ENCODE measurements around the gene LY6G6D. TPM values are rescaled to one million over a fixed set of nuclear protein-coding genes. Genes with fewer than 3 reads are reported as not detected.

The LY6G6D gene
- total and polyA plus RNA-seq, 2 of the 13 experiments (the other 11 are each of a cell fraction or from before 2014, with no cell fraction given) = not detected

DNA sequence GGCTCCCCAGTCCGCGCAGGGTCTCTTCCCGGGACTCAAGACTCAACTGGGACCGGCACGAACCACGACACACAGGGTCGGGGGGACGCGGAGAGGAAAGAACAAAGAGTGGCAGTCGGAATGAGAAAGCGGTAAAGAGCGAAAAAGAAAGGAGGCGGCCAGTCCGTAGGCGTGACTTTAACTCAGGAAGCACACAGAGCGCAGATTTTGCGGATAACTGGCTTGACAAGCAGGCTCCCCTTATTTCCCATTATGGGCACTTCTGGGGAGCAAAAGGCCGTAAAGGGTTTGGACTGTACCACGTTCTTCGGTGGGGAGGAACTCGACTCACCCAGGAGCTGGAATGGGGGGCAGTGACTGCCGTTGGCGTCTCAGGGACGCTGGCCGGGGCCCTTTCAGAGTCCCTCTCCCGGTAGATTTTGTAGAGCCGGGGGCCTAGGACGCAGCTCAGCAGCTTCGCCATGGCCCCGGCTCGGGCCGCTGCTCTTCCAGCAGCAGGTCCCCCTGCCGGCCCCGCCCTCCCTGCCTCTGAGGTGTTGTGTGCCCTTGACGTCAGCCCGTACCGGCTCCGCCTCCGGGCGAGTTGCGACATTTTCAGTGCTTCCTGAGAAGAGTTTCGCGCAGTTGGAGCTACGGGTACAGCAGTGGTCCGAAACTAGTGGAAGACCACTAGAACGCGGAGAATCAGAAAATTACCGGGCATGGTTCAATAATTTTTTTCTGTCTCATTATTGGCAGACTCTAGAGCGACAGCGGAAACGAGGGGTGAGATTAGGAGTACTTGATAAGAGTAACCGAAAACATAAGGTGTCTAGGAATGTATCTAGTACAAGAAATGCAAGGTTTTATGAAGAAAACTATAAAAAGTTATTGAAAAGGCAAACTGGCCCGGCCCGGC, 12.1 kb upstream of the LY6G6D start, which contains the start of gene ABHD16A (continued):
- TF ChIP-seq ZNF816 (CRISPR knock-in tag; IDR thresholded peaks at IDR 0.05; ENCODE audit: borderline replicate concordance) = peak; percentile 76
- no peak for TF ChIP-seq PAWR (CRISPR knock-in tag; IDR thresholded peaks at IDR 0.05; ENCODE audit: borderline replicate concordance)
- TF ChIP-seq ZNF782 (CRISPR knock-in tag; IDR thresholded peaks at IDR 0.05; ENCODE audit: borderline replicate concordance) = no peak; the same call in 1 of the 2 replicates
- no peak for TF ChIP-seq HMGA1 (CRISPR knock-in tag; conservative IDR thresholded peaks at IDR 0.05)
- no peak for TF ChIP-seq RFX3 (CRISPR knock-in tag; IDR thresholded peaks at IDR 0.05)
- peak; percentile 18; the same call in 1 of the 2 replicates for TF ChIP-seq AHR (CRISPR knock-in tag; IDR thresholded peaks at IDR 0.05)
- TF ChIP-seq RBM22 (optimal IDR thresholded peaks at IDR 0.05; ENCODE audit: low read length) = no peak
- peak; percentile 90 for TF ChIP-seq ZNF501 (CRISPR knock-in tag; IDR thresholded peaks at IDR 0.05)
- peak; percentile 41; the same call in 1 of the 2 replicates for TF ChIP-seq ZNF232 (CRISPR knock-in tag; IDR thresholded peaks at IDR 0.05; ENCODE audit: borderline replicate concordance)
- TF ChIP-seq, protein P1, sequence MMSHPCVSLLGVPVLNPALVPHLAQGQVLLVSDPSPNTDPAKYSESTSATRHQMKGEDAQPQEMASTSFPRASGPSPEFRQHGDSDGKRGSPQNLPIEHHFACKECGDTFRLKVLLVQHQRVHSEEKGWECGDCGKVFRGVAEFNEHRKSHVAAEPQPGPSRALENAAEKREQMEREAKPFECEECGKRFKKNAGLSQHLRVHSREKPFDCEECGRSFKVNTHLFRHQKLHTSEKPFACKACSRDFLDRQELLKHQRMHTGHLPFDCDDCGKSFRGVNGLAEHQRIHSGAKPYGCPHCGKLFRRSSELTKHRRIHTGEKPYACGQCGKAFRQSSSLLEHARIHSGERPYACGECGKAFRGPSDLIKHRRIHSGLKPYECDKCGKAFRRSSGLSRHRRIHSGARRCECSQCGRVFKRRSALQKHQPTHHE (CRISPR knock-in tag; IDR thresholded peaks at IDR 0.05; ENCODE audit: borderline replicate concordance) = 0 out of 2 replicates have a peak, but pooled peaks have one; percentile 31
- TF ChIP-seq ZNF773 (CRISPR knock-in tag; IDR thresholded peaks at IDR 0.05; ENCODE audit: borderline replicate concordance) = no peak
- TF ChIP-seq ZNF589 (CRISPR knock-in tag; conservative IDR thresholded peaks at IDR 0.05) = 0 out of 2 replicates have a peak, but pooled peaks have one; percentile 23
- TF ChIP-seq SMAD1 (CRISPR knock-in tag; IDR thresholded peaks at IDR 0.05; ENCODE audit: borderline replicate concordance, low read depth) = peak; percentile 25; the same call in 1 of the 2 replicates
- TF ChIP-seq JARID2 (CRISPR knock-in tag; IDR thresholded peaks at IDR 0.05; ENCODE audit: insufficient replicate concordance) = peak; percentile 65
- peak; percentile 94 for TF ChIP-seq ZNF670 (CRISPR knock-in tag; IDR thresholded peaks at IDR 0.05; ENCODE audit: borderline replicate concordance)
- TF ChIP-seq JUN (CRISPR knock-in tag; IDR thresholded peaks at IDR 0.05) = no peak; the same call in 1 of the 2 replicates
- TF ChIP-seq ZNF7 (CRISPR knock-in tag; IDR thresholded peaks at IDR 0.05) = no peak
- TF ChIP-seq AKAP8 (CRISPR knock-in tag; IDR thresholded peaks at IDR 0.05) = no peak
- no peak for TF ChIP-seq SNRNP70 (IDR thresholded peaks at IDR 0.05; ENCODE audit: low read depth, low read length)
- TF ChIP-seq ZNF136 (CRISPR knock-in tag; IDR thresholded peaks at IDR 0.05; ENCODE audit: low read depth) = peak; percentile 77; the same call in 1 of the 2 replicates
- TF ChIP-seq ZBTB38 (CRISPR knock-in tag; IDR thresholded peaks at IDR 0.05) = peak; percentile 20; the same call in 1 of the 2 replicates
- TF ChIP-seq, protein P2, sequence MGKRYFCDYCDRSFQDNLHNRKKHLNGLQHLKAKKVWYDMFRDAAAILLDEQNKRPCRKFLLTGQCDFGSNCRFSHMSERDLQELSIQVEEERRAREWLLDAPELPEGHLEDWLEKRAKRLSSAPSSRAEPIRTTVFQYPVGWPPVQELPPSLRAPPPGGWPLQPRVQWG (CRISPR knock-in tag; IDR thresholded peaks at IDR 0.05; ENCODE audit: borderline replicate concordance, low read depth) = no peak
- peak; percentile 78 for TF ChIP-seq MAZ (IDR thresholded peaks at IDR 0.05; ENCODE audit: borderline replicate concordance, low read depth, low read length)
- TF ChIP-seq MAZ (CRISPR knock-in tag; IDR thresholded peaks at IDR 0.05; ENCODE audit: low read depth) = peak; percentile 69; the same call in 1 of the 2 replicates
- TF ChIP-seq, protein P3, sequence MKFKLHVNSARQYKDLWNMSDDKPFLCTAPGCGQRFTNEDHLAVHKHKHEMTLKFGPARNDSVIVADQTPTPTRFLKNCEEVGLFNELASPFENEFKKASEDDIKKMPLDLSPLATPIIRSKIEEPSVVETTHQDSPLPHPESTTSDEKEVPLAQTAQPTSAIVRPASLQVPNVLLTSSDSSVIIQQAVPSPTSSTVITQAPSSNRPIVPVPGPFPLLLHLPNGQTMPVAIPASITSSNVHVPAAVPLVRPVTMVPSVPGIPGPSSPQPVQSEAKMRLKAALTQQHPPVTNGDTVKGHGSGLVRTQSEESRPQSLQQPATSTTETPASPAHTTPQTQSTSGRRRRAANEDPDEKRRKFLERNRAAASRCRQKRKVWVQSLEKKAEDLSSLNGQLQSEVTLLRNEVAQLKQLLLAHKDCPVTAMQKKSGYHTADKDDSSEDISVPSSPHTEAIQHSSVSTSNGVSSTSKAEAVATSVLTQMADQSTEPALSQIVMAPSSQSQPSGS (CRISPR knock-in tag; IDR thresholded peaks at IDR 0.05) = peak; percentile 99
- TF ChIP-seq NCOA5 (CRISPR knock-in tag; IDR thresholded peaks at IDR 0.05) = no peak
- peak; percentile 96 for TF ChIP-seq ZNF335 (CRISPR knock-in tag; IDR thresholded peaks at IDR 0.05)
- TF ChIP-seq ZNF713 (CRISPR knock-in tag; IDR thresholded peaks at IDR 0.05) = 0 out of 2 replicates have a peak, but pooled peaks have one; percentile 50

Measured in HepG2 (cell line).